Measurements from ENCODE around the gene TNFAIP3.

GRCh38 chr6:137850816-137851602, 16.1 kb upstream of the TNFAIP3 start:
- no peak for TF ChIP-seq CTCF (conservative IDR thresholded peaks at IDR 0.05)
- no peak for TF ChIP-seq ZFX (IDR thresholded peaks at IDR 0.05)
